ENCODE measurements around the gene TSLP. TPM values are rescaled to one million over a fixed set of nuclear protein-coding genes. Genes with fewer than 3 reads are reported as not detected.

The TSLP gene
- total and polyA plus RNA-seq, 2 of the 8 experiments (the other 6 are each of a cell fraction or from before 2014, with no cell fraction given) = 0.39 to 1.9 TPM

GRCh38 chr5:111072949-111073682 lies 1.6 kb downstream of the TSLP start:
- no peak overlapping the region for H2BK20ac ChIP-seq (ENCODE audit: low read length)
- H4K20me1 ChIP-seq (replicated peaks in 1 of 2; ENCODE audit: control insufficient read depth in 1 of 2, insufficient read depth in 2 of 2, low read length in 2 of 2) = no peaks in the 10 kb centered on the region
- no peaks in the 10 kb centered on the region for H3K9me3 ChIP-seq (ENCODE audit: insufficient read depth in 2 of 2, low read depth in 1 of 2, low read length in 1 of 2)
- H3K56ac ChIP-seq (replicated peaks; ENCODE audit: insufficient read length, low read depth, low read length) = no peak overlapping the region
- H3K9ac ChIP-seq (replicated peaks in 1 of 4; ENCODE audit: extremely low read depth in 1 of 4, low read depth in 3 of 4, low read length in 3 of 4) = peak overlapping the region in 1 of 4 experiments; percentile 14; a peak in 3 of 7 replicates
- no peaks in the 10 kb centered on the region; a peak in 3 of 7 replicates for H3K4me1 ChIP-seq (replicated peaks in 1 of 4; ENCODE audit: control insufficient read depth in 3 of 4, insufficient read depth in 4 of 4, low read length in 3 of 4)
- no peaks in the 10 kb centered on the region for H3K36me3 ChIP-seq (ENCODE audit: control insufficient read depth in 2 of 4, insufficient read depth in 4 of 4, low read length in 3 of 4)
- peaks cover 12% of the 10 kb centered on the region for H3K23me2 ChIP-seq (ENCODE audit: low read depth, low read length)
- H3K4ac ChIP-seq (replicated peaks; ENCODE audit: insufficient read length, low read depth, low read length) = no peak overlapping the region
- H3K79me1 ChIP-seq (ENCODE audit: low read depth, low read length) = no peaks in the 10 kb centered on the region
- no peak overlapping the region for H2BK12ac ChIP-seq (ENCODE audit: low read depth, low read length)
- peak overlapping the region; percentile 45 for H2AFZ ChIP-seq (ENCODE audit: low read length)
- FAIRE-seq (no peak), DNase-seq (ENCODE audit: low read depth in 1 of 2, low spot score in 2 of 2) (peak in 1 of 2 experiments; percentile 84)
- H3K4me2 ChIP-seq (ENCODE audit: insufficient read depth in 1 of 2, low read depth in 2 of 2, low read length in 2 of 2) = peak overlapping the region; percentile 77 to 81
- H3K14ac ChIP-seq (ENCODE audit: insufficient read length) = no peak overlapping the region
- H3K18ac ChIP-seq (ENCODE audit: extremely low read depth, low read length) = no peak overlapping the region
- CTCF ChIA-PET (ENCODE audit: partially characterized antibody) = interaction anchor here (0.7 kb wide), 1 partner anchor 11 kb away, joined by 4 read pairs; no protein-coding TSS in a partner anchor
- H3K79me2 ChIP-seq (ENCODE audit: control insufficient read depth in 1 of 2, insufficient read depth in 2 of 2, low read length in 2 of 2) = no peaks in the 10 kb centered on the region
- no peak overlapping the region for H2BK15ac ChIP-seq (ENCODE audit: low read length)
- H2AK5ac ChIP-seq (ENCODE audit: low read depth, low read length) = no peak overlapping the region
- H3K27me3 ChIP-seq (replicated peaks in 1 of 4; ENCODE audit: control insufficient read depth in 3 of 4, extremely low read depth in 1 of 4, insufficient read depth in 3 of 4, low read length in 3 of 4) = peaks cover 31 to 55% (median 45%) of the 10 kb centered on the region in 4 experiments
- POLR2A ChIA-PET (ENCODE audit: partially characterized antibody) = no interaction called here
- H2BK5ac ChIP-seq (ENCODE audit: low read depth, low read length) = no peak overlapping the region
- no peak overlapping the region for H4K91ac ChIP-seq (replicated peaks; ENCODE audit: insufficient read length, low read length)
- no peak overlapping the region for H3K27ac ChIP-seq (ENCODE audit: low read depth, low read length)
- H3K23ac ChIP-seq (ENCODE audit: insufficient read length) = no peak overlapping the region
- no peak overlapping the region for H2BK120ac ChIP-seq (replicated peaks; ENCODE audit: low read depth, low read length)
- 3% methylated on average over 42 of the region's 44 CpGs; no CpG with 5 or more reads in 1 of the 2 experiments for WGBS, 2 experiments (ENCODE audit: extremely low coverage in 1 of 2, insufficient coverage in 1 of 2, insufficient read length in 1 of 2, insufficient replicate concordance in 2 of 2, low coverage in 1 of 2, low lambda C conversion rate in 2 of 2, missing lambda C conversion rate in 1 of 2)
- H4K8ac ChIP-seq (ENCODE audit: extremely low read depth, insufficient read depth, low read length) = no peak overlapping the region; the same call in 1 of the 2 replicates
- no peak overlapping the region for H4K5ac ChIP-seq (ENCODE audit: insufficient read length, low read depth, low read length)
- peak overlapping the region; percentile 62 to 84 (median 66) for H3K4me3 ChIP-seq (ENCODE audit: extremely low read depth in 1 of 4, insufficient read depth in 2 of 4, low read depth in 3 of 4, low read length in 4 of 4)
- TF ChIP-seq POU5F1 (IDR thresholded peaks at IDR 0.05; ENCODE audit: low read depth, low read length) = no peak
- TF ChIP-seq TEAD4 (IDR thresholded peaks at IDR 0.05; ENCODE audit: low read depth, low read length) = no peak
- TF ChIP-seq NRF1 (IDR thresholded peaks at IDR 0.05; ENCODE audit: low read depth, low read length) = no peak
- no peak for TF ChIP-seq EP300 (IDR thresholded peaks at IDR 0.05; ENCODE audit: borderline replicate concordance in 1 of 2, low read depth in 2 of 2, low read length in 2 of 2)
- no peak for TF ChIP-seq KDM5A (IDR thresholded peaks at IDR 0.05; ENCODE audit: low read length)
- TF ChIP-seq ZNF274 (IDR thresholded peaks at IDR 0.05; ENCODE audit: borderline replicate concordance, extremely low read depth, low read length) = no peak
- peak; percentile 79 for TF ChIP-seq ASH2L (IDR thresholded peaks at IDR 0.05; ENCODE audit: low read length)
- TF ChIP-seq ATF3 (IDR thresholded peaks at IDR 0.05; ENCODE audit: insufficient read depth, low read depth, low read length) = no peak
- no peak for TF ChIP-seq BACH1 (IDR thresholded peaks at IDR 0.05; ENCODE audit: low read length)
- no peak for TF ChIP-seq E2F6 (IDR thresholded peaks at IDR 0.05)
- no peak for TF ChIP-seq CTBP2 (IDR thresholded peaks at IDR 0.05; ENCODE audit: borderline replicate concordance, insufficient read depth, insufficient read length, low read length)
